ENCODE data around the gene QSOX1. TPM values are rescaled to one million over a fixed set of nuclear protein-coding genes. Genes with fewer than 3 reads are reported as not detected.

The QSOX1 gene
- total RNA-seq, 1 donor from 2014 or later = 156 TPM

DNA sequence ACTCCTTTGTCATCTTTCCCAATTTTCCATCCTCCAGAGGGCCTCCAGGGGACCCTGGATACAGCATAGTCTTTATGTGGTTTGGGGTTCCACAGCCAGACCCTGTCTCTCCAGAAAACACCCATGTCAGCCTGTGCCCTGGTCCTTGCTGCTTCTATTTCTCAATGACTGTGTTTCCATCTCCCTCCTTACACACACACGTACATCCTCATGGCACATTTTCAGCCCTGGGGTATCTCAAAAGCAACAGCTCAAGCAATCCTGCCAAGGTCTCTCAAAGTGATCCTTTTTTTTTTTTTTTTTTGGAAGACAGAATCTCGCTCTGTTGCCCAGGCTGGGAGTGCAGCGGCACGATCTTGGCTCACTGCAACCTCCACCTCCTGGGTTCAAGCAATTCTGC is 22.3 kb downstream of the QSOX1 start:
- Mint-ChIP-seq H3K4me1 (ENCODE audit: low read depth, unreplicated experiment) (no peaks in the 10 kb centered on the region), H3K27ac (ENCODE audit: unreplicated experiment) (no peak overlapping the region), H3K4me3 (ENCODE audit: unreplicated experiment) (no peak overlapping the region), H3K27me3 (ENCODE audit: low read depth, unreplicated experiment) (no peaks in the 10 kb centered on the region), H3K9me3 (ENCODE audit: unreplicated experiment) (no peaks in the 10 kb centered on the region), H3K36me3 (ENCODE audit: low read depth, unreplicated experiment) (peaks cover 12% of the 10 kb centered on the region)
- no peak overlapping the region for H3K4me2 ChIP-seq (ENCODE audit: low read length)
- DNase-seq (ENCODE audit: low read depth) (no peak), FAIRE-seq (no peak)
- H3K9me3 ChIP-seq (ENCODE audit: insufficient read depth, low read depth, low read length) = no peaks in the 10 kb centered on the region
- peaks cover 9% of the 10 kb centered on the region for H3K36me3 ChIP-seq (ENCODE audit: insufficient read depth, low read length)
- no peaks in the 10 kb centered on the region for H3K27me3 ChIP-seq (ENCODE audit: insufficient read depth, low read length)
- H3K9ac ChIP-seq (ENCODE audit: low read length) = no peak overlapping the region
- H3K4me1 ChIP-seq (ENCODE audit: insufficient read depth, low read length) = no peaks in the 10 kb centered on the region
- TF ChIP-seq EZH2 (IDR thresholded peaks at IDR 0.05; ENCODE audit: insufficient read depth, low read length) = no peak
- TF ChIP-seq, protein P1, sequence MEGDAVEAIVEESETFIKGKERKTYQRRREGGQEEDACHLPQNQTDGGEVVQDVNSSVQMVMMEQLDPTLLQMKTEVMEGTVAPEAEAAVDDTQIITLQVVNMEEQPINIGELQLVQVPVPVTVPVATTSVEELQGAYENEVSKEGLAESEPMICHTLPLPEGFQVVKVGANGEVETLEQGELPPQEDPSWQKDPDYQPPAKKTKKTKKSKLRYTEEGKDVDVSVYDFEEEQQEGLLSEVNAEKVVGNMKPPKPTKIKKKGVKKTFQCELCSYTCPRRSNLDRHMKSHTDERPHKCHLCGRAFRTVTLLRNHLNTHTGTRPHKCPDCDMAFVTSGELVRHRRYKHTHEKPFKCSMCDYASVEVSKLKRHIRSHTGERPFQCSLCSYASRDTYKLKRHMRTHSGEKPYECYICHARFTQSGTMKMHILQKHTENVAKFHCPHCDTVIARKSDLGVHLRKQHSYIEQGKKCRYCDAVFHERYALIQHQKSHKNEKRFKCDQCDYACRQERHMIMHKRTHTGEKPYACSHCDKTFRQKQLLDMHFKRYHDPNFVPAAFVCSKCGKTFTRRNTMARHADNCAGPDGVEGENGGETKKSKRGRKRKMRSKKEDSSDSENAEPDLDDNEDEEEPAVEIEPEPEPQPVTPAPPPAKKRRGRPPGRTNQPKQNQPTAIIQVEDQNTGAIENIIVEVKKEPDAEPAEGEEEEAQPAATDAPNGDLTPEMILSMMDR (IDR thresholded peaks at IDR 0.05; ENCODE audit: insufficient read depth, low read depth, low read length) = no peak
- no peak overlapping the region for H2AFZ ChIP-seq (ENCODE audit: low read depth, low read length)
- H4K20me1 ChIP-seq (ENCODE audit: insufficient read depth, low read length) = peaks cover 26% of the 10 kb centered on the region
- peaks cover under 1% of the 10 kb centered on the region for H3K79me2 ChIP-seq (ENCODE audit: insufficient read depth, low read length)
- no peak overlapping the region for H3K27ac ChIP-seq (ENCODE audit: low read depth, low read length)
- H3K4me3 ChIP-seq (ENCODE audit: insufficient read depth, low read depth, low read length) = no peak overlapping the region

DNA sequence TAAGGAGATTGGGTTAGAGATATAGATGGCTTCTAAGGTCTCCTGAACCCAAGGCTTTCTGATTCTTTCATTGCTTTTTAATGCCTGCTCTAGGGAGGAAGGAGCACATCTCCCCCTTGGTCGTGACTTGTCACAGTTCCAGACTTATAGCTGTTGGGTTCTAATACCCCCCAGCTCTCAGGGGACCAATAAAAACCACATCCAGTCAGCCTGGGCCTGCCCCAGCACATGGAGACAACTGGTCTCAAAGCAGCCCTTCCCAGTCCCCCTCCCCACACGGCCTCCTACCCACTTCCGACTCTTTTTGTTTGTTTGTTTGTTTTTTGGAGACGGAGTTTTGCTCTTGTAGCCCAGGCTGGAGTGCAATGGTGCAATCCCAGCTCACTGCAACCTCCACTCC is 23.3 kb downstream of the QSOX1 start:
- Histone ChIP-seq H3K9me3 (ENCODE audit: insufficient read depth, low read depth, low read length) (no peaks in the 10 kb centered on the region), H3K4me3 (ENCODE audit: insufficient read depth, low read depth, low read length) (no peak overlapping the region), H4K20me1 (ENCODE audit: insufficient read depth, low read length) (peaks cover 23% of the 10 kb centered on the region), H3K27me3 (ENCODE audit: insufficient read depth, low read length) (no peaks in the 10 kb centered on the region), H3K79me2 (ENCODE audit: insufficient read depth, low read length) (no peaks in the 10 kb centered on the region), H3K27ac (ENCODE audit: low read depth, low read length) (no peak overlapping the region), H3K4me2 (ENCODE audit: low read length) (no peak overlapping the region), H2AFZ (ENCODE audit: low read depth, low read length) (no peak overlapping the region), H3K36me3 (ENCODE audit: insufficient read depth, low read length) (peaks cover 12% of the 10 kb centered on the region), H3K9ac (ENCODE audit: low read length) (no peak overlapping the region), H3K4me1 (ENCODE audit: insufficient read depth, low read length) (no peaks in the 10 kb centered on the region)
- DNase-seq (ENCODE audit: low read depth) = no peak
- Mint-ChIP-seq H3K36me3 (ENCODE audit: low read depth, unreplicated experiment) (peaks cover 12% of the 10 kb centered on the region), H3K4me3 (ENCODE audit: unreplicated experiment) (no peak overlapping the region), H3K27me3 (ENCODE audit: low read depth, unreplicated experiment) (no peaks in the 10 kb centered on the region), H3K9me3 (ENCODE audit: unreplicated experiment) (no peaks in the 10 kb centered on the region), H3K27ac (ENCODE audit: unreplicated experiment) (no peak overlapping the region), H3K4me1 (ENCODE audit: low read depth, unreplicated experiment) (no peaks in the 10 kb centered on the region)
- FAIRE-seq = no peak
- no peak for TF ChIP-seq EZH2 (IDR thresholded peaks at IDR 0.05; ENCODE audit: insufficient read depth, low read length)
- TF ChIP-seq, protein P1 (IDR thresholded peaks at IDR 0.05; ENCODE audit: insufficient read depth, low read depth, low read length) = no peak

DNA sequence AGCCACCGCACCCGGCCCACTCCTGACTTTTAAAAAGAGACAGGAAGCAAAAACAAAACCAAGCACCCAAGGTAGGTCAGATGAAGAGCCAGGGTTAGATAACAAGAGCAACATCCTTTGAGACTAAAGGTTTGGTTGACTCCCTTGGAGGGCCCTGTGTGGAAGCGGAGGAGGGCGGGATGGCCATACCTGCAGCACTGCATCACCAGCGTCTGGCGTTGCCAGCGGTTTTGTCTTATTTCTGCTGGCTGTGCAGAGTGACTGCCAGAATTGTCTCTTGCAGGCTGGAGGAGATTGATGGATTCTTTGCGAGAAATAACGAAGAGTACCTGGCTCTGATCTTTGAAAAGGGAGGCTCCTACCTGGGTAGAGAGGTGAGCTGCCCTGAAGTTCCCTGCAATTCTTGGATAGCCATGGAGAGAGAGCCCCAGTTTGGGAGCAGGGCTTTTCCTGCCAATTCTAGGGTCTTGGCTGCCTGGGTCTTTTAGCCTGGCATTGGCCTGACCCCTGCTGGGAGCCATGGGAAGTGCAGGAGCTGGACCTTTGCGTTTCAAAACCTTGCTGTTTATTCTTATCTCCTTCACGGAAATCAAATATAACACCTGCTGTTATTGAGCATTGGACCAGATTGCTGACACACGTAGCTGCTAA is 24.0 kb downstream of the QSOX1 start:
- Mint-ChIP-seq H3K27ac (ENCODE audit: unreplicated experiment) (no peak overlapping the region), H3K36me3 (ENCODE audit: low read depth, unreplicated experiment) (peaks cover 12% of the 10 kb centered on the region), H3K9me3 (ENCODE audit: unreplicated experiment) (no peaks in the 10 kb centered on the region), H3K4me1 (ENCODE audit: low read depth, unreplicated experiment) (no peaks in the 10 kb centered on the region), H3K4me3 (ENCODE audit: unreplicated experiment) (no peak overlapping the region), H3K27me3 (ENCODE audit: low read depth, unreplicated experiment) (no peaks in the 10 kb centered on the region)
- Histone ChIP-seq H3K4me1 (ENCODE audit: insufficient read depth, low read length) (no peaks in the 10 kb centered on the region), H2AFZ (ENCODE audit: low read depth, low read length) (no peak overlapping the region), H3K9me3 (ENCODE audit: insufficient read depth, low read depth, low read length) (no peaks in the 10 kb centered on the region), H3K27ac (ENCODE audit: low read depth, low read length) (no peak overlapping the region), H4K20me1 (ENCODE audit: insufficient read depth, low read length) (peaks cover 21% of the 10 kb centered on the region), H3K9ac (ENCODE audit: low read length) (no peak overlapping the region), H3K27me3 (ENCODE audit: insufficient read depth, low read length) (no peaks in the 10 kb centered on the region), H3K79me2 (ENCODE audit: insufficient read depth, low read length) (no peaks in the 10 kb centered on the region), H3K4me2 (ENCODE audit: low read length) (no peak overlapping the region), H3K4me3 (ENCODE audit: insufficient read depth, low read depth, low read length) (no peak overlapping the region), H3K36me3 (ENCODE audit: insufficient read depth, low read length) (peaks cover 13% of the 10 kb centered on the region)
- no peak for TF ChIP-seq EZH2 (IDR thresholded peaks at IDR 0.05; ENCODE audit: insufficient read depth, low read length)
- TF ChIP-seq, protein P1 (IDR thresholded peaks at IDR 0.05; ENCODE audit: insufficient read depth, low read depth, low read length) = peak; percentile 99
- DNase-seq (ENCODE audit: low read depth) = no peak
- peak; percentile 32 for FAIRE-seq

All from astrocyte (in vitro differentiated cells and primary cell).